Middle frontal gyrus (tissue), 1 donor: ENCODE results near the gene PPP1R9A.

Source experiments
- DNase-seq: peaks from one replicate; pipeline ENCODE4 v3.0.0-alpha.2; 2015; ENCODE audit warnings: low spot score; ENCODE audit errors: extremely low spot score

PPP1R9A gene

DNA sequence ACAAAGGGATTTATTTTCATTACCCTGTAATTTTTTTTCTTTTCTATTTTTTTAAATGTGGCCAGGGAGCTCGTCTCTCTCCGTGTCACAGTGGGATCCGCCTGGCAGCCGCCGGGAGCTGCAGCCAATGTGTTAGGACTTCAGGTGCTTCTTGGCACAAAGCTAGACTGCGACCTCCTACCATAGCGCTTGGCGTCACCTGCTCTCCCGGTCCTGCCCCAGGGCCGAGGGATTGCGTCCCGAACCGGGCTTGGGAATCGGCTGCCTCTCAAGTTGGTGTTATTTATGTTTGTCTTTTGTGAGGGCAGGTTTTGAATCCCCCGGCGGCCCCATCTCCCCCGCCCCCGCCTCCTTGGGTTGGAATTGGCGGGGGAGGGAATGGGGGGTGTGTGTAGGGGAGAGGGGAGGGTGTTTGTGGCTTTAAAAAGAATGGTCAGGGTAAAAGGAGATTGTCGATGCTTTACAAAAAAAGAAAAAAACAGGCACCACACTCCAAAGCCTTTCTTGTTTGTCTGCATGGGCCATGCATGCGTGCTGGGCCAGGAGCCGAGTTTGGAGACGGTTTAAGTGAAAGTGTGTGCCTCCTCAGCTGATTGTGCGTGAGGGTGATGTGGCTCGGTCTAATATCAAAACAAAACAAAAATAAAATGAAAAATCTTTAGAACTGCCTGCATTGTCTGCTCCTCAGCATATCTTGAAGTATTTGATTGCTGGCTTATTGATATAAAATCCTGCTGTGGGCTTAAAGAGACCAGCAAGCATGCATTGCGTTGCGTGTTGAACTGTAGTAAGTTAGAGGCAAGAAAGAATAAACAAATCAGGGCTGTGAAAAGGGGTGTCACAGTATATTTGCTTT is 1.2 kb downstream of the PPP1R9A start:
- DNase-seq, result no peak

DNA sequence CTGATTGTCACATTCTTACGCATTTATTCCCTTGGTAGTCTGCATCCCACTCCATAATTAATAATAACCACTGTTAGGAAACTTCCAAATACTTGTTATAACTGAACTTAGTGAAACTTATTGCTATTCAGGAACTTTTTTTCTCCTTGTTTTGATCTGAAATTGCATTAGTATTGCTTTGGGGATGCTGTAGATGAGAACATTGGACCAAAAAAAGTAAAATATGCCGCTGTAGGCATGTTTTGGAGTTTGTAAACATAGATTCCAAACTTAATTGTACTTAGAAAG is 1.7 kb downstream of the PPP1R9A start:
- no peak for DNase-seq

DNA sequence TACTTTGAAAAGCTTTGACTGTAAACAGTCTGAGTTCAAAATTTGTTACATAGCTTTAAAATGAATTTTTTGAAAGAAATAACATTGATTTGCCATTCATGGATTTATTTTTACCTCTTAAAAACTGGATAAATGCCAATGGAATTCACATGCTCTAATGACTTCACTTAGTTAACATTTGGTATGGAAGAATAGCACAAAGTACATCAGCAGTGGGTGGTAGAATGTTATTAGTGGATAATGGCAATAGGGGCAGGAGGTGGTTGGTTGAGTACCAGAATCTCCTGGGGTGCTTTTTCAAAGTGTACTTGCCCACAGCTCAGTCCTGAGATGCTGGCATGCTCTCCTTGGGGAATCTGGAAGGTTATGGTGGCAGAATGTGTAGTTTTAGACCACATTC is 4.7 kb downstream of the PPP1R9A start:
- DNase-seq, result no peak

DNA sequence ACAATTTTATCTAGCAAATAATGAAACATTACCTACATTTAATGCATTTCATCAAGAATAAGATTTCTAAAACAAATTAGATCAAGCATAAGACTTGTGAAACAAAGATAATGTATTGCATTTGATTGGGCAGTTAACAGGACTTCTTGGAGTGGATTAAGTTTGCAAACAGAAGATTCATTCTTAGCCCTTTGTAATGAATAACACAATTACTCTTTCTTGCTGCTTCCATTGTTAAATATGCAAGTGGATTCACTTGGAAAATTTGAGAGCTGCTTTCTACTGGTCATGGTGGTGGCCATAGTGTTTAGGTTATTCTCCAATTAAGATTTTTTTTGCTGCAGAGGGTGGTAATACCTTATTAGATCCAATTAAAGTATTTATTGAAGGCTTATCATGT is 6.0 kb downstream of the PPP1R9A start:
- no peak for DNase-seq

DNA sequence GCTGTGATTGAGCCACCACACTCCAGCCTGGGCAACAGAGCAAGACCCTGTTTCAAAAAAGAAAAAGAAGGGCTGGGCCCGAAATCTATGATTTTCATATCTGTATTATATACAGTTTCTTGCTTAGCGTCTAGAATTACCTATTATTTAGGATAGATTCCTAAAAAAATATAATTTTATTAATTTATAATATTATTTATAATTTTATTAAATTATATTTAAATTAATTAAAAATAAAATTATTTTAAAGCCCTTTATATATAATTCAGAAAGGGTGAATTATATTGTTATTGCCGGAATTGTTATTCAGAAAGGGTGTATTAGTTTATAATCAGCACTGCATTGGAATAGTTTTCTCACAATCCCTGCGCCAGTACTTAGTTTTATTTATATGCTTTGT is 14.5 kb downstream of the PPP1R9A start:
- no peak for DNase-seq

DNA sequence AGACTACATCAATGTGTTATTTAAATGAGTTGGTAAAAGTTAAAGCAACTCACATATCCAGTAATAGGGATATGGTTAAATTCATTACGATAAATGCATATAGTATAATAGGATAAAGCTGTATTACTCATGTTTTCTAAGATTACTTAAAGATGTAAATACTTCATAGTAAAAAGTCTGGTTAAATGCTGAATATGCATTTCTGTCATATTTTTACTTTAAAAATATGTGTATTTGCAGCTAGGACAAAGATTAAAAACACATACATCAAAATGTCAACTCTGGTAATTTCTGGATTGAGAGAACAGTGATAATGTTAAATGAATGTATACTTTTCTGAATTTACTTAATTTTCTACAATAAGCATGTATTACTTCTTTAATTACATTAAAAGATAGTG is 15.1 kb downstream of the PPP1R9A start:
- no peak for DNase-seq

DNA sequence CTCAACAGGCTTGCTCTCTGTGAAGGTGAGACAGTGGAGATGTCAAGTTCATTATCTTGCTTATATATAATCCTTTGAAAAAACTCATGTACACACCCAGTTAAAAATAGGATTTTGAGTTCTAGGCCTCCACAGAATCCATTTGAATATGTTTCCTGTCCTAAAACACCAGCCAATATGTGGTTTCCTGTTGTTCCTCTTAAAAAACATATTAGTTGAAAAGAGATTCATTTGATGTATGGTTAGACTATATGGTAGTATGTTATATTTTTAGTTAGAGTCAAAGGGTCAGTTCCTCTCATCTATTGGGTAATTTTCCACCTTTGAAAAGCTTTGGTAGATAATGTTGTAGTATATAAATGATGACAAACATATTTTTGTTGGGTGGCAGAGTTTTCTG is 16.0 kb downstream of the PPP1R9A start:
- no peak for DNase-seq

DNA sequence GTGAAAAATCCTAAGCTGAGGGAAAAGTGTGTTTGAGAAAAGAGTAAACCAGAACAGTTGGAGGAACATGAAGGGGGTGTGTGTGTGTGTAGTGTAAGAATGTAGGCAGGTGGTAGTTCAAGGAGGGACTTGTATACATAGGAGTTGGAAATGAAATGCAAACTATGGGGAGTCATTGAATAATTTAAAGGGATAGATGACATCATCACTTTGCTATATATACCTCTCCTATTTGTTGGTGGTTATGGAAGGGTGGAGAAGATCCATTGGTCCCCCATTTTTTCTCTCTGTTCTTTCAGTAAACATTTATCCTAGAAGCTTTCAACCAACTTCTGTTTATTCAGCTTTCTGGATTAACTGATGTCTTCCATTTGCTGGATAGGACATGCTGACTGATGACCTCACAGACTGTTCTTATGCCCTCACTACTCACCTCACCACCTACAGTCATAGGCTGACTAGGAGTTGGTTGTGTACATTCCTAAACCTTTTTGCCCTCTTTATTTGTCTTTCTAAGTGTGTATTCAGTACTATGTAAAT is 20.8 kb downstream of the PPP1R9A start:
- DNase-seq, result no peak

DNA sequence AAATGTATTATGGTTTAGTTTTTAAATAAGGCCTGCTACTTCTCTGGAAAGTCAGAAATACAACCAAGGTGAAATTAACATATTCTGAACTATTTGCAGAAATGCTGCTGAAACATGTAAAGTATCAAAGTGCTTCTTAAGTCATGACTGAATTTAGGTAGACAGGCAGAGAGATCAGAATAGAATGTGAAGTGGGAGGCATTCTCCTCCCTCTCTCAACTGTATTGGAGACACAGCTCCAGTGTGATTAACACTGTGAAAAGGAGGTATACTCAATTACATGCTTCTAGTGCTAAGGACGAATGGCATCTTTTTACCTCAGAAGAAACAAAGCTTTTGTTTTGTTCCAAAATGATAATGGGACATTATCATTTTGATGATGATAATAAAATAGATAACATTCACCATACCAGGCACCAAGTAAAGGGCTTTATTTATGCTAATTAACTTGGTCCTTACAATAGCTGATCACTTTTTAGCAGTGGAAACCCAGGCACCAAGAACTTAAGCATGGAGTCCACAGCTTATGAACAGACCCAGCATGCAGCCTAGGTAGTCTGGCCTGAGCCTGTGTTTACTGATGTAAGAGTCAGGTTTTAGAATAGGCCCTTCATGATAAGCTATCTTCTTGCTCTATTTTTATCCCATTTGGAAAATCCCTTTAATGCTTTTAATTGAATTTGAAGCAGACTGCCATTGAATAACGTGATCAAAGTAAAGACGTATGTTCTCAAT is 26.0 kb downstream of the PPP1R9A start:
- DNase-seq, result no peak

DNA sequence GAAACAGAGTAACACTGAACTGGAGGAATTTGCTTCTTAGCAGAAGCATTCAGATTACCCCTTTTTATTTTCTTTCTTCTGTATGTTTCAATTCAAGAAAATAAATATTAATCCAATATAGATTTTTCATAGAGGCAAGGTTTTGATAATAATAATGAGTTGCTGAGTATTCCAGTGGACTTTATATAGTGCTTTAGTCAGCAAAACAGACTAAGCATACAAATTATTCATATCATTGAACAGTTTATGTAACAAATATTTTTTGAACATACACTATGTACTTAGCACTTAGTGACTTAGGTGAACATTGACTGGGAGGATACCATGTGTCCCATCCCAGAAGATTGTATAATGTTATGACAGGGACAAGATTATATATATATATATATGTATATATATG is 32.0 kb downstream of the PPP1R9A start:
- DNase-seq, result no peak

DNA sequence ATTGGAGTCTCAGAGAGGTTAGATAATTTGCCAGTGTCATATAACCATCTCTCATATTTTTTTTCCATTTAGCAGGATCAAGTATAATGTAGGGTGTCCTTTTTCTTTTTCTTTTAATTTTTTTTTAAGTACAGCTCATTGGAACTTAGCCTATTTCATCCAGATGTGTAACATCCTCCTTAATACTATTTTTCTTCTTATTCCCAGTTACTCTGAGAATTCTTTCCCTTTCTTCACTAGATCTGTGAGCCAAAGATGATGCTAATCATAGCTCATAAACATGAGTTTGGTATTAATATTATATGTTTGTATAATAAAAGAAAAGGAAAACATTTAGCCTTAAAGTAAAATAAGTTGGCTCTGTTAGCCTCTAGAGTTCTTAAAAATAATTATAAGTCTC is 32.8 kb downstream of the PPP1R9A start:
- no peak for DNase-seq

DNA sequence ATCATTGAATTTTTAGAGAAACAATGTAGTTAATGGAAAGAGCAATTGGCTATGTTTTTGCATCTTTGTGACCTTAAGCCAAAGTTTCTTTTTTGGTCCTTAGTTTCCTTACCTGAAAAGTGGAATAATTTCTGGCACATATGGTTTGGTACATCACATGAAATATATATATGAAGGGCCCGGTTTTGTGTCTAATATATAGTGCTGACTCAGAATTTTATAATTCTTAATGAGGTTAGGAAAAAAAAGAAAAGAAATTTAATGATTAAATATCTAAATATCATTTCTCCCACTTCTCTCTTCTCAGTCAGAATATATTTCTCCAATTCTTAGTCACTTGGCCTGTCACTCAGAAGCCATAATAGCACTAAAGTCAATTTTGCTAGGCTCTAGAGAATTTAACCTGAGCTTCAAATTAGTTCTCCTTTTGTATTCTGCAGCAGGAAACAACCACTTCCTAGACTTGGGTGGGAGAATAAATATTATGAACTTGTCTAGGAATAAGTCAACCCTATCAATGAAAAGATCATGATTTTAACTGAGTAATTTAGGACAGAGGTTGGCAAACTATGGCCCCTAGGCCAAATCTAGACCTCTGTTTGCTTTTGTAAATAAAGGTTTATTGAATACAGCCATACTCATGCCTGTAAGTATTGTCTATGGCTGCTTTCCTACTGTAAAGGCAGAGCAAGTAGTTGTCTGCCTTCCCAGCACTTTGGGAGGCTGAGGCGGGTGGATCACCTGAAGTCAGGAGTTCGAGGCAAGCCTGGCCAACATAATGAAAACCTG is 34.6 kb downstream of the PPP1R9A start:
- no peak for DNase-seq

DNA sequence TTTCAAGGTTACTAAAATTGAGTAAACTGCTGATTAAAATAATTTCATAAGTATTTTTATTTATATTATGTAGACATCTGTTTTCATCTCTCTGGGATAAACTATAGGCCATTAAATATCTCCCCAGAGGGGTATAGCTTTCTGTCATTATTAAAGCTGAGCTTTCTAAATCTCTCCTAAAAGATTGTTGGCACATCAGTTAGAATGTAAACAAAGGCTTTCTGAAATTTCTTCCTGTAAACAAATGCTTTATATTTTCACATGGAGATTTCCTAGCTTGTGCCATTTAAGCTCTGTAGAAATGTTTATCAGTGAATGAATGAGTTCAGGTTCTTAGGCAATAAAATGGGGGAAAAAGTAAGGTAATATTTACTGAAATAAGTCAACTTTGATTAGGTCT is 35.7 kb downstream of the PPP1R9A start:
- DNase-seq, result no peak

DNA sequence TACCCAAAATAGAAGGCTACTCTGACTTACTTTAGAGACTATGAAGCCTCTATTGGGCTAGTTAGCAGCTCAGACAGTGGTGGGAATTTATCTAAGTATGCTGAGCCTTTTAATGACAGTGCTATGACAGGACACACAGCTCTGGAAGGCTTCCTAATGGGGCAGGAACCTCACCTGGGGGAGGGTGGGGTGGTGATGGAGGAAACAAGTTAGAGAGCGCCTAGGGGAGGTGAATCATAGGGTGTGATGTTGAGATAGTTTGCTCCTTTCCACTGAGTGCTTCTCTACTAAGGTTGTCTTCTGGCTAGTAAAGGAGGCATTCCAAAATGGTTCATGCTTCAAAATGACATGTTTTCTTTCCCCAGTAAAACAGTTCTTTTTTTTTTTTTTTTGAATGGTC is 42.1 kb downstream of the PPP1R9A start:
- no peak for DNase-seq

DNA sequence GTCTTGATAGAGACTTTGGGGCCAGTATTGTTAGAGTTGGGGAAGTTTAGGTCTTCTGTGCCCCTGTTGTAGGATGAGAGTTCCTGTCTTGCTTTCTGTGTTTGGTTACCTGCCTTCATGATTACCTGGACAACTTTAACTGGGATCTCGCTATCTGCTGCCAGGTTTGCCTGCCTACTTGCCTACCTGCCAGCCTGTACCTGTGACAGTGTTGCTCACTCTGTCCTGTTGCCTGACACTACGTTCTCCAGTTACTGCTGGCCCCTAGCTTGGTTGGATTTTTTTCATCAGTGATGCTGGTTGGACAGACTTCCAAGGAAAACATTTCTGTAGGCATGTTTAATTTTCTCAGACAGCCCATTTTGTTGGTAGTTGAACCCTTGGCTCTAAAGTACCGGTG is 48.4 kb downstream of the PPP1R9A start:
- no peak for DNase-seq

DNA sequence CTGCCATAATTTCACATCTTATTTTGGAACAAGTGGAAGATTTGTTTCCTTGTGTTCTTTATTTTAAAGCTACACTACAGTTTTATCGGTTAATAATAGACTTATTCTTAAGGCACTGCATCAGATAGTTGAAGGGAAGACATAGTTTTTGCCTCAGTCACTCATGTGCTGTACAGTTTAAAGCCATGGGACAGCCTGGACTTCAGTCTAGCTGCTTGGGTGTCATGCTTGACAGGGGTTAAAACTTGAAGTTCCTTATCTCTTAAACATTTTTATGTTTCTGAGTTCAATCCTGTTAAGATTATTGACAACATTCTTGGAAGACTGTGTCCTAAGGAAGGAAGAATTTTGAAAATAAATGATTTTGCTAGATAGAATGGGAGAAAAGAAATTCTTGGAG is 49.7 kb downstream of the PPP1R9A start:
- no peak for DNase-seq

DNA sequence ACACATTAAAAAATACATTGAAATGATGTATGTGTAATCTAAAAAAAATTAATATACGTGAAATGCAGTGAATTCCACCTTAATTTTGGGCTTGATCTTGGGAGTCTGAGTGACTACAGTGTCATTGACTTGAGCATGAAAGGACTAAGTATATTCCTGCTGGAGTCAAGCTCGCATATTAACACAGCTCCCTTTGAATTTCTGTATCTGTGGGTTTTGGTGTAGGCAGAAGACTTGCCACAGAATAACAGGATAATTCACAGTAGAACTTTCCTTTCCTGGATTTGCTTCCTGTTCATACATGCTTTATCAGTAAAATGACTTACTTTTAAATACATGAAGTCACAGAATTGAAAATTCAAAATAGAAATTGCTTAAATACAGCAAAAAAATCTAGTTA is 55.3 kb downstream of the PPP1R9A start:
- no peak for DNase-seq

DNA sequence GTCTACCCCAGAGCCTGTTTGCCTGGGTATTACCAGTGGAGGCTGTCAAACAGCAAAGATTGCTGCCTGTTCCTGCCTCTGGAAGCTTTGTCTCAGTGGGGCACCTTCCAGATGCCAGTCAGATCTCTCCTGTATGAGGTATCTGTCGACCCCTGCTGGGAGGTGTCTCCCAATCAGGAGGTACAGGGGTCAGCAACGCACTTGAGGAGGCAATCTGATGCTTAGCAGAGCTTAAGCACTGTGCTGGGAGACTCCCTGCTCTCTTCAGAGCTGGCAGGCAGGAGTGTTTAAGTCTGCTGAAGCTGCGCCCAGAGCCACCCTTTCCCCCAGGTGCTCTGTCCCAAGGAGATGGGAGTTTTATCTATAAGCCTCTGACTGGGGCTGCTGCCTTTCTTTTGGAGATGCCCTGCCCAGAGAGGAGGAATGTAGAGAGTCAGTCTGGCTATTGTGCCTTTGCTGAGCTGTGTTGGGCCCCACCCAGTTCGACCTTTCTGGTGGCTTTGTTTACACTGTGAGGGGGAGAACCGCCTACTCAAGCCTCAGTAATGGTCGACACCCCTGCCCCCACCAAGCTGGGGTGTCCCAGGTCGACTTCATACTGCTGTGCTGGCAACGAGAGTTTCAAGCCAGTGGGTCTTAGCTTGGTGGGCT is 62.2 kb downstream of the PPP1R9A start:
- no peak for DNase-seq

DNA sequence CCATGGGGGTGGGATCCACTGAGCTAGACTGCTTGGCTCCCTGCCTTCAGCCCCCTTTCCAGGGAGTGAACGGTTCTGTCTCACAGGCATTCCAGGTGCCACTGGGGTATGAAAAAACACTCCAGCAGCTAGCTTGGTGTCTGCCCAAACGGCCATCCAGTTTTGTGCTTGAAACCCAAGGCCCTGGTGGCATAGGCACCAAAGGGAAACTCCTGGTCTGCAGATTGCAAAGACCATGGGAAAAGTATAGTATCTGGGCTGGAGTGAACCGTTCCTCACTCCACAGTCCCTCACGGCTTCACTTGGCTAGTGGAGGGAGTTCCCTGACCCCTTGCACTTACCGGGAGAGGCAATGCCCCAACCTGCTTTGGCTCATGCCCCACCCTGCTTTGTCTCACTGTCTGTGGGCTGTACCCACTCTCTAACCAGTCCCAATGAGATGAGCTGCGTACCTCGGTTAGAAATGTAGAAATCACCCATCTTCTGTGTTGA is 62.7 kb downstream of the PPP1R9A start:
- DNase-seq, result no peak

DNA sequence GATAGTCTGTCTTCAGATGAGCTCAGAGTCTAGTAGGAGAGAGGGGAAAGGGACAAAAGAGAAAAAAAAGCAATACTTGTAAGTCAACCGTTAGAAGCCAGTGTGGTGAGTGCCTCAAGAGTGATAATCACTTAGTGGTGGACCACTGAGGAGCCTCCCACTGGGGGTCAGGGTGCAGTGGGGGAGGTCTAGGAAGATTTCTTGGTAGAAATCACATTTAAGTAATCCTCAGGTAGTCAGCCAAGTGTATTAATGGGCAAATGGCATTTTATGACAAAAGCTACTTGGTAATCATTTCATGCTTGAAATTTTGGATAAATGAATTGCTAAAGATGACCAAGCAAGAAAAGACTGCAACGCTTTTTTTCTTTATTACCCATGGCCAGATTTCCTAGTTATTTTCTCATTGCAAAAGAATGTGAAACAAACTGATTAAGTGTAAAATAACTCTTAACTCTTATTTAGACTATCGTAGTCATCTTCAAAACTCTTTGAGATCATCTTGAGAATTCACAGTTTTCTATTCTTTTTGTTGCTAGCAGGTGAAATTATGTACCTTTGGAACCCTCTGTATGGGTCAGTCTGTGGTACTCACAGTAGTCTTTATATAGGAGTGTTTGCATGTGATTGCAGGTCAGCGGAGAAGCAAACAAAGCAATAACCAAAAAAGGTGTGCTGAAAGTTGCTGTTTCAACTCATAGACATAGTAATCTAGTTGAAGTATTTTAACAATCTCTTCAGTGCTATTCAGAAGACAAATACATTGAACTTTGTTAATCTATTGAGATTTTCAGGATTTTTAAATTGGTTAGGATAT is 63.9 kb downstream of the PPP1R9A start:
- DNase-seq, result no peak

DNA sequence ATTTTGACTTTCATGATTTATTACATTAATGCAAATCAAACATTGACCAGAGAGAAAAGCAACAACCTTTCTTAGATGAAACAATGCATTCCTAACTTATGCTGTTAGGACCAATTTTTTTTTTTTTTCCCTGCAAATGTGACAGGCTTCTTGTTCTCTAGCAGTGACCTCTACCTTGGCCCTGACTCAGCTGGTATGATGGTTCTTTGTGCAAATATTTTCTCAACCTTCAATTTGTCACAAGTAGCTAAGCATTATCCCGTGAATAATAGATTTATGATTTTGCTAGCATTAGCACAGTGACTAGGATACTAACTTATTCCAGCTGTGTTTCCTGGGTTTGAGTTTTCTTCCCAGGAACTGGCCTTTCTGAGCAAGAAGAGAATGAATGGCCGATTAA is 64.9 kb downstream of the PPP1R9A start:
- no peak for DNase-seq
